Small intestine (tissue), 7 donors: ENCODE data around the gene PTPRN. TPM values are rescaled to one million over a fixed set of nuclear protein-coding genes. Genes with fewer than 3 reads are reported as not detected.
A peak's percentile ranks its signal among the peaks of the same experiment; 100 is the strongest.

ENCODE experiments used
- DNase-seq, 2 donors: peaks; one replicate each; pipeline versions ENCODE4 v3.0.0 to v3.0.0-alpha.2; 2013
- FAIRE-seq: peaks from 2 replicates; lab custom pipeline; 2012; peaks lifted over from hg19 to GRCh38; lab: Jason Lieb, UNC
- H3K27ac ChIP-seq, 3 donors: one replicate each; pipeline ENCODE4 v1.5.1; 2013; ENCODE audit warnings: low read length in 2 of 3, mild to moderate bottlenecking in 2 of 3, control low read depth in 1 of 3, inconsistent platforms in 1 of 3, low read depth in 1 of 3, moderate library complexity in 1 of 3
- H3K27me3 ChIP-seq, 3 donors: one replicate each; pipeline ENCODE4 v1.6.1; 2013; ENCODE audit warnings: low read length in 3 of 3, inconsistent platforms in 1 of 3; ENCODE audit not compliant: control insufficient read depth in 3 of 3, insufficient read depth in 3 of 3
- H3K36me3 ChIP-seq, 3 donors: one replicate each; pipeline ENCODE4 v1.6.1; 2013; ENCODE audit warnings: low read length in 3 of 3, inconsistent platforms in 1 of 3, low read depth in 1 of 3, mild to moderate bottlenecking in 1 of 3, moderate library complexity in 1 of 3; ENCODE audit not compliant: control insufficient read depth in 3 of 3, insufficient read depth in 2 of 3
- H3K4me1 ChIP-seq, 3 donors: one replicate each; pipeline ENCODE4 v1.6.1; 2013; ENCODE audit warnings: low read length in 2 of 3, inconsistent platforms in 1 of 3, low read depth in 1 of 3, mild to moderate bottlenecking in 1 of 3, moderate library complexity in 1 of 3; ENCODE audit not compliant: control insufficient read depth in 3 of 3, insufficient read depth in 2 of 3
- H3K4me3 ChIP-seq, 3 donors: one replicate each; pipeline ENCODE4 v1.5.1; 2013; ENCODE audit warnings: low read length in 3 of 3, control low read depth in 1 of 3, inconsistent platforms in 1 of 3, low read depth in 1 of 3, mild to moderate bottlenecking in 1 of 3, moderate library complexity in 1 of 3
- H3K9me3 ChIP-seq, 2 donors: one replicate each; pipeline ENCODE4 v1.6.1; 2013; ENCODE audit warnings: low read depth in 1 of 2, low read length in 1 of 2; ENCODE audit not compliant: control insufficient read depth in 2 of 2, insufficient read depth in 1 of 2
- WGBS, 3 donors: extraction: QIAGEN DNeasy Blood & Tissue Kit; methylation state at CpG; one replicate each; pipeline ENCODE4 v1.1.7; 2013; 5-methylcytosine and 5-hydroxymethylcytosine counted together
- polyA plus RNA-seq, 4 donors: library from polyadenylated mRNA; stranded (reverse) in 3 of 4; unstranded in 1 of 4; fragments of 200-250 nt in 3 of 4; fragments of 120-200 nt in 1 of 4; gene quantifications; one replicate each; pipeline versions ENCODE4 v1.2.1 to v1.2.3, GENCODE V29; 2013
- donor health status: healthy with polysubstance abuse.
- donor health status: control.
- donor health status: control.
- donor health status: Bipolar disorder and iron deficiency.
- donor health status: healthy.

PTPRN gene
- polyA plus RNA-seq, 4 donors: 1.6 to 9.4 (median 4.1) TPM; not detected in 1

DNA sequence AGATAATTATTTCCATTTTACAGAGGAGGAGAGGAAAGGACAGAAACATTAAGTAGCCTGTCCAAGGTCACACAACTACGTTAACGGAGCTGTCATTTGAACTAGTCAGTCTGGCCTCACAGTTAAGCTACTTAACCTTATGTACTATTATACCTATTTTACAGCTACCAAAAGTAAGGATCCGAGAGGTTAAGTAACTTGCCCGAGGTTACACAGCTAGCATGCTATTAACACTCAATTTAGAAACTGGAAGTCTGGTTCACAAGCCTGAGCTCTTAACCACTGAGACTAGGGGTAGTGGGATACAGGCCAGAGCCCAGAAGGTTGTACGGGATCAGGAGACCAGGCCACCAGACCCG is 64.4 kb downstream of the PTPRN start:
- H3K4me1 ChIP-seq: peaks cover 13 to 38% (median 20%) of the 10 kb centered on the region in 3 donors
- WGBS, 3 donors: 19 to 36% (median 23%) methylated on average over 6 of the region's 6 CpGs
- no peak for FAIRE-seq

DNA sequence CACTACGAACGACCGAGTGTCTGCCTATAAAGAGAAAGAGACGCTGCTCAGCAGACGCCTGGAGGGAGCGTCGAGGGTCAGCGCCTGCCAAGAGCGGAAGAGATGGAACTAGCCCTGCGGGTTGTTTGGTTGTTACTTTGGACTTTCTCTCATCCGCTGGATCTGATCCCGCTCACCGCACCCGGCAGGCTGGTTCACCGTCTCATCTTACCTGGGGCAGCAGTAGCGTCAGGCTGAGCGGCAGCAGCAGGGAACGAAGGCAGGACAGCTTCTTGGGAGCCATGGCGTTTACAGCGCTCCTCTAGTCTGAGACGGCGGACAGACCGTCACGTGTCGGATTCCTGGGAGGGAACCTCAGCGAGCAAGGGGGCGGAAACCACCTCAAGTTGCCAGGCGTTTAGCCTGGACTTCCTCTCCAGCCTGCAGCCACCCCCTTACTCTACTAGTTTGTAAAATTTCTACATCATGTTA is 65.9 kb downstream of the PTPRN start:
- peak overlapping the region in 2 of 3 donors; percentile 0 to 22 for H3K4me3 ChIP-seq
- DNase-seq: peak; percentile 76 to 83

More for the DNA sequence above, 64.4 kb downstream of the PTPRN start:
- H3K27me3 ChIP-seq: no peaks in the 10 kb centered on the region
- H3K4me3 ChIP-seq: peak overlapping the region; percentile 59 to 91 (median 91)
- DNase-seq: no peak
- peak overlapping the region; percentile 71 to 91 (median 73) for H3K27ac ChIP-seq
- H3K9me3 ChIP-seq: no peaks in the 10 kb centered on the region
- peaks cover 0 to 33% (median 0%) of the 10 kb centered on the region in 3 donors for H3K36me3 ChIP-seq

More for the DNA sequence above, 65.9 kb downstream of the PTPRN start:
- FAIRE-seq: no peak
- H3K36me3 ChIP-seq: peaks cover 0 to 35% (median 0%) of the 10 kb centered on the region in 3 donors
- H3K4me1 ChIP-seq: peaks cover 13 to 24% (median 15%) of the 10 kb centered on the region in 3 donors
- WGBS, 3 donors: 13 to 40% (median 32%) methylated on average over 28 of the region's 28 CpGs
- peak overlapping the region in 2 of 3 donors; percentile 7 for H3K27ac ChIP-seq
- H3K27me3 ChIP-seq: no peaks in the 10 kb centered on the region
- H3K9me3 ChIP-seq: no peaks in the 10 kb centered on the region

Other genes starting within 250 kb of the PTPRN start
- gene IHH, start 248.5 kb downstream of the PTPRN start, polyA plus RNA-seq: 10 to 100 TPM; 13.5 to 95.4 (median 29.1) TPM
- 10 to 100 TPM; 19.3 to 47.1 (median 36.6) TPM for gene NHEJ1, start 148.6 kb downstream of the PTPRN start, polyA plus RNA-seq
- gene SLC23A3, start 139.4 kb downstream of the PTPRN start, polyA plus RNA-seq: 10 to 100 TPM in 3 of 4 donors, 1 to 10 TPM in 1; 4.3 to 26.6 (median 12.1) TPM
- 10 to 100 TPM; 54.6 to 86.7 (median 72.2) TPM for gene CNPPD1, start 132.5 kb downstream of the PTPRN start, polyA plus RNA-seq
- gene RETREG2, start 131.1 kb downstream of the PTPRN start, polyA plus RNA-seq: 100 to 1,000 TPM in 1 of 4 donors, 10 to 100 TPM in 3; 36.2 to 101 (median 54.5) TPM
- gene ZFAND2B, start 102.6 kb downstream of the PTPRN start, polyA plus RNA-seq: 100 to 1,000 TPM in 2 of 4 donors, 10 to 100 TPM in 2; 46.9 to 182 (median 101) TPM
- gene ABCB6, start 90.4 kb downstream of the PTPRN start, polyA plus RNA-seq: 10 to 100 TPM; 37.7 to 49.2 (median 43.0) TPM
- 10 to 100 TPM in 3 of 4 donors, 1 to 10 TPM in 1; 8.1 to 44.1 (median 23.5) TPM for gene ATG9A, start 79.8 kb downstream of the PTPRN start, polyA plus RNA-seq
- 10 to 100 TPM; 20.2 to 62.7 (median 36.7) TPM for gene ANKZF1, start 79.6 kb downstream of the PTPRN start, polyA plus RNA-seq
- 10 to 100 TPM in 1 of 4 donors, 1 to 10 TPM in 3; 3.1 to 36.1 (median 4.3) TPM for gene GLB1L, start 64.0 kb downstream of the PTPRN start, polyA plus RNA-seq
- gene STK16, start 63.9 kb downstream of the PTPRN start, polyA plus RNA-seq: 10 to 100 TPM; 31.1 to 53.4 (median 42.6) TPM
- gene TUBA4B, start 56.2 kb downstream of the PTPRN start, polyA plus RNA-seq: under 1 TPM in 2 of 4 donors, not detected in 2; 0.06 to 0.67 TPM
- 10 to 100 TPM; 42.1 to 62.0 (median 49.8) TPM for gene TUBA4A, start 55.5 kb downstream of the PTPRN start, polyA plus RNA-seq
- 10 to 100 TPM; 43.3 to 65.8 (median 57.7) TPM for gene DNAJB2, start 30.0 kb downstream of the PTPRN start, polyA plus RNA-seq
- under 1 TPM in 2 of 4 donors, not detected in 2; 0.16 to 0.28 TPM for gene RESP18, start 23.3 kb upstream of the PTPRN start, polyA plus RNA-seq
- gene DNPEP, start 78.5 kb upstream of the PTPRN start, polyA plus RNA-seq: 100 to 1,000 TPM in 3 of 4 donors, 10 to 100 TPM in 1; 98.2 to 200 (median 165) TPM
- 100 to 1,000 TPM in 1 of 4 donors, 10 to 100 TPM in 3; 24.6 to 178 (median 67.4) TPM for gene DES, start 109.0 kb upstream of the PTPRN start, polyA plus RNA-seq
- 10 to 100 TPM in 1 of 4 donors, 1 to 10 TPM in 2, under 1 TPM in 1; 0.45 to 15.7 (median 5.3) TPM for gene SPEG, start 125.4 kb upstream of the PTPRN start, polyA plus RNA-seq
- gene GMPPA, start 189.5 kb upstream of the PTPRN start, polyA plus RNA-seq: 10 to 100 TPM; 52.6 to 63.5 (median 61.3) TPM
- gene ASIC4, start 205.1 kb upstream of the PTPRN start, polyA plus RNA-seq: under 1 TPM in 2 of 4 donors, not detected in 2; 0.04 to 0.10 TPM
- 10 to 100 TPM in 3 of 4 donors, 1 to 10 TPM in 1; 8.7 to 96.1 (median 50.4) TPM for gene CHPF, start 234.4 kb upstream of the PTPRN start, polyA plus RNA-seq
- 10 to 100 TPM in 2 of 4 donors, 1 to 10 TPM in 2; 1.8 to 23.5 (median 14.8) TPM for gene TMEM198, start 234.6 kb upstream of the PTPRN start, polyA plus RNA-seq